Measurements from ENCODE around the gene VEZF1. TPM values are rescaled to one million over a fixed set of nuclear protein-coding genes. Genes with fewer than 3 reads are reported as not detected.

Gene VEZF1
- total RNA-seq, 1 experiment from 2014 or later = 50.5 TPM

DNA sequence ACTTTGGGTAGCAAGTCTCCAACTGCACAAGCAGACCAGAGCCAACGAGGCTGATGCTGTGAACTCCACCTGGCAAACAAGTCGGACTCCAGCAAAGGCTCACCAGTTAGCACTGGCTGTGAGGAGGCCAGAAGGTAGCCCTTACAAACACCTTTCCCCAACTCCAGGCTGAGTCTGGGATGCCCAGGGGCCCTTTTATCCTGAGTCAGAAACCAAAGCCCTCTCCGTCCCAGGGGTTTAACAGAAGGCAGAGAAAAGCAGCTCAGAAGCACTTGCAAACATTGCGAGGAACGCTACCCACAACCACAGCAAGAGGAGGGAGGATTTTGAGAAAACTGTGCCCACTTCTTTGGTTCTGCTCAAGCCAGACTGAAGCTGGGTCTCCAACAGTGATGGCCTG, 57.8 kb downstream of the VEZF1 start:
- DNase-seq (ENCODE audit: low spot score) = no peak

- DNase-seq (ENCODE audit: low spot score) = no peak
These were observed 58.7 kb downstream of the VEZF1 start for GRCh38 chr17:57929386-57929785.

- DNase-seq (ENCODE audit: low spot score) = no peak
These were observed 59.1 kb downstream of the VEZF1 start for GRCh38 chr17:57928928-57929327.

GRCh38 chr17:57927048-57927723, 60.9 kb downstream of the VEZF1 start:
- no peak for DNase-seq (ENCODE audit: low spot score)

DNA sequence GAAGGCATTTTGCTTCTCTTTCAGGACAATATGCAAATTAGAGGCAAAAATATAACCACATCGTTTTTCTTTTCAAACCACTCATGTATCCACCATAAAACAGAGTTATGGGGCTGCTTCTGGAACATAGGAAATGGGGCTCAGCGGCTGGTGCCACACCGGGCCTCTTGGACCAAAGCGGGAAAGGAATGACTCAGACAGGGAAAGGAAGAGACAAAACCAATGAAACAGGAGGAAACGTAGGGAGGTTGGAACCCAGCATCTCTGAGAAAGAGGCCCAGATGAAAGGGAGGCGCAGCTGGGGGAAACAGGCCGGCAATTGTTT, 61.4 kb downstream of the VEZF1 start:
- DNase-seq (ENCODE audit: low spot score) = no peak

DNA sequence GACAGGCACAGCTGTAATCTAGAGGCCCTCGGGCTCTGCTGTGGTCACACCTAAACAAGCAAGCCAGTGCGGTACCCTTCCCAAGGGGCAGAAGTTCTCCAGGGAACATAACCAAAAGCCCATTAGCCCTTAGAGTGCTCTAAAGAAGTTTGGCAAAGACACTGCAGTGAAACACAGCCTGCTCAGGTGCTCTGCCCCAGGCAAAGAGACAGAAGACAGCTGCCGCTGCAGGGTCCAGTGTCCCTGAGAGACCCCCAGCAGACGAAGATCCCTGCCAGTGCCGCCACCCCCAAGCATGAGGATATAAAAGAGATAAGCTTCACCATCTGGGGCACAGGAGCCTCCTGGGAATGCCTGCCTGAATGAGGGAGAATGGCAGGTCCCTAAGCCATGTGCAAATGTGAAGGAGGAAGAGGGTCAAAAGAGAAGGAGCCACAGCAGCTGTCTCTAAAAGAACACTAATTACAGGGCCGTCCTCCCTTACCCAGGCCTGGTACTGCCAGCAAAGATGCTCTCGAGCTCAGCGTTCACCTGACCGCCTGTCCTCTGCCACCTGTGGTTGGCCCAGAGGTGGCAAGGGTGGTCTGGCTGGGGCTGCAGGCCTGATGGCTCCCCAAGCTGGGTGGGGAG, 62.6 kb downstream of the VEZF1 start:
- DNase-seq (ENCODE audit: low spot score) = no peak

DNA sequence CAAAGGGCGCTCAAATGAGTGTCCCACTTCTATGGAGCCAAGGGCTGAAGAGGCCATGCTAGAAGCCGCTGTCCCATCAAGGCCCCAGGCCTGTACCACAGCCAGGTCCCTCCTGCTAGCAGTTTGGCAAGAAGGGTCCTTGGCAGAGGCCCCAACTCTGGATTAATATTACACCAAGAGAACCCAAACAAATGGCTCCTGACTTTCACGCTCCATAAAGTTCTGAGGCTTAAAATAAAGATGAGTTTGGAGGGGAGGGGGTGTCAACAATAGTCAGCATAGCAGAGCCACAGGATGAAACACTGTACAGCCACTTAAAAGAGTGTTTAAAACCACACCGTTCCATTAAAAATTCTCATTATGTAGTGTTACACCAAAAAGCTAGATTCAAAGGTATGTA, 63.4 kb downstream of the VEZF1 start:
- DNase-seq (ENCODE audit: low spot score) = no peak

Other genes starting within 250 kb of the VEZF1 start
- gene CCDC182, start 243.0 kb downstream of the VEZF1 start, total RNA-seq (2014; rRNA removed; shearing (Covaris generic)) = not detected in 2 replicates
- 67.2 and 83.7 TPM in 2 replicates for gene MRPS23, start 138.2 kb downstream of the VEZF1 start, total RNA-seq (2014; rRNA removed; shearing (Covaris generic))
- 8.0 and 11.6 TPM in 2 replicates for gene CUEDC1, start 32.8 kb downstream of the VEZF1 start, total RNA-seq (2014; rRNA removed; shearing (Covaris generic))
- 501 and 612 TPM in 2 replicates for gene SRSF1, start 19.0 kb upstream of the VEZF1 start, total RNA-seq (2014; rRNA removed; shearing (Covaris generic))
- 20.7 and 21.0 TPM in 2 replicates for gene DYNLL2, start 95.2 kb upstream of the VEZF1 start, total RNA-seq (2014; rRNA removed; shearing (Covaris generic))
- gene OR4D1, start 160.1 kb upstream of the VEZF1 start, total RNA-seq (2014; rRNA removed; shearing (Covaris generic)) = not detected in 2 replicates
- gene OR4D2, start 178.7 kb upstream of the VEZF1 start, total RNA-seq (2014; rRNA removed; shearing (Covaris generic)) = not detected in 2 replicates
- gene EPX, start 204.5 kb upstream of the VEZF1 start, total RNA-seq (2014; rRNA removed; shearing (Covaris generic)) = not detected in 2 replicates
- 10.3 and 16.1 TPM in 2 replicates for gene MKS1, start 231.0 kb upstream of the VEZF1 start, total RNA-seq (2014; rRNA removed; shearing (Covaris generic))